Suppressor macrophage treated with lipopolysaccharide for 1 hour (primary cell): ENCODE measurements around the gene DYNLL1.
"Not testable (repeated sequence)": the region's sequence is repeated elsewhere in the genome, so short reads cannot be mapped to it uniquely, and the experiment has no call there.

Experiments used
- DNase-seq, 3 donors: peaks; one replicate each; pipeline ENCODE4 v3.0.0-alpha.2; 2020 to 2022

Gene DYNLL1

GRCh38 chr12:120475643-120476042, 20.3 kb upstream of the DYNLL1 start:
- DNase-seq = no peak

DNA sequence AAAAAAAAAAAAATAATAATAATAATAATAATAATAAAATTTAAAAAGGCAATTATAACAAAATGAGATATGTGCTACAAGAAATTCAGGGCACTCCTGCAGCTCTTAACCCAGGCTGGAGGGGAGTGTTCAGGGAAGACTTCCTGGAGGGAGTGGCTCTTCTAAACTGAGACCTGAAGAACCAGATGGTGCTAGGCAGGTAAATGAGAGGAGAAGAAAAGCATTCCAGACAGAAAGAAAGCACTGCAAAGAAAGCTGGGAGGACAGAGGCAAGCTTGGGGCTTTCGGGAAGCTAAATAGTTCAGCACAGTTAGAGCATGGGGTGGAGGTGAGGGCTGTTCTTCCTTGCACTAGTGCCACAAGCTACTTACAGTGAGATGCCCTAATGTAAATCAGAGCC, 16.5 kb upstream of the DYNLL1 start:
- no peak for DNase-seq

- DNase-seq = no peak
Observed at GRCh38 chr12:120480211-120480610, 15.7 kb upstream of the DYNLL1 start.

DNA sequence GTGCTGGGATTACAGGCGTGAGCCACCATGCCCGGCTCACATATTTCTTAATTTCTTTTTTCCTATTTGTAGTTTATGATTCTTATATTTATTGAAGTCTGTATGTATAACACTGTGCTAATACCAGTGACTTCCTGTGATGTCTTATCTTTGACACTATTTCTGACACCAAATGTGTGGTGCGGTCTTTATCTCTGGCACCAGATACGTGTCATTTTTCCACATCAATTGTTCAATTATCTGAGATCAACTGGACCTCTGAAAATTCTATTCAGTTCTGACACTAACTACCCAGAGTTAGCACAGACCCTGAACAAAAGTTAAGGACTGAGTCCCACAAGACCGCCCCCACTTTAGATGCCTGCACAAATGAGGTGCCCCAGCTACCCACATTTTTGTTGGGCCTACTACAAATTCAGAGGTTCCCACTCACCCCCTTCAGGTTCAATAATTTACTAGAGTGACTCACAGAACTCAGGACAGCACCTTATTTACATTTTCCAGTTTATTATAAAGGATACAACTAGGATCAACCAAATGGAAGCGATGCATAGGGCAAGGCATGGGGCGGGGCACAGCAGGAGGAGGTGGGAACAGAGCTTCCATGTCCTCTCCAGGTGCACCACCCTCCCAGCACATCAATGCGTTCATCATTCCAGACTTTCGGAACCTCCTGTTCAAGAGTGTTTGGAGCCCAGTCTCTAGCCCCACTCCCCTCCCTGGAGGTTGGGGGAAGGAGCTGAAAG, 14.7 kb upstream of the DYNLL1 start:
- DNase-seq = no peak

DNA sequence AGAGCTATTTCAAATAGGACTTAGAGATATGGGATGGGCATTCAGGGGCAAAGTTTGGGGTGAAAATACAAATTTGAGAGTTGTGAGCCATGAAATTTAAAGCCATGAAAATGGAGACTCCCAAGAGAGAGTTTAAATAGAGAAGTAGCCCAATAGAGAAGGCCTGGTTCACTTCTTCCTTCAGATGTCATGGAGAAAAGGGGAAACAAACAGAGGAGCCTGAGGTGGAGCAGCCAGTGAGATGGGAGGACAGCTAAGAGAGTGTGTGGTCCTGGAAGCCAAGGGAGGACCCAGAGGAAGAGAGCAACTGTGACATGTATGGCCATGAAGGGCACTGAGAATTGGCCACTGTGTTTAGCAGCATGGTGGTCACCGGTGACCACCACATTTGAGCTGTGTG, 12.3 kb upstream of the DYNLL1 start:
- DNase-seq = peak in 2 of 3 donors; percentile 27

GRCh38 chr12:120485961-120486881, 9.7 kb upstream of the DYNLL1 start:
- DNase-seq = no peak

- not testable (repeated sequence) for DNase-seq
Observed at GRCh38 chr12:120487552-120487951, 8.4 kb upstream of the DYNLL1 start.

DNA sequence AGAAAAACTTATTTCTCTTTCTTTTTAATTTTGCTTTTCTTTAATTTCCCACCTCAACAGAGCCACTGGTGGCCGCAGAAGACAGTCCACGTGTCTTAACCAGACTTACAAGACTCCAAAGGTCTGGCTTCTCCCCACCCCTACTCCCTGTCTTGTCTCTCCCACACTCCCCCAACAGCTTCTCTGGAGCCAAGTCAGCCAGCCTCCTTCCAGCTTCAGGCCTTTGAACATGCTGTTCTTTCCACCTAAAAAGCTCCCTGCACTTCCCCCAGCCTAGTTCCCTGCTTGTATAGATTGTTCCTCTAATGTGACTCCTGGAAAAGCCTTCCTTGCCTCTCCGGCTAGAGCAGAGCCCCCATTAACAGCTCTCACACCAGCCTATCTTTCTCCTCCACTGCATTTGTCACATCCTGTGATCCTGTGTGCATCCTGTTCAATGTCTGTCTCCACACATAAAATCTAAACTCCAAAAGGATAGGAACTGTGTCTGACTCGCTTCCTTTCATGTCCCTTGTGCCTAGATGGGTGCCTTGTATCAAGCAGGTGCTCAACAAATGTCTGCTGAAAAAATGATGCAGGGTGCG, 7.8 kb upstream of the DYNLL1 start:
- no peak for DNase-seq

DNA sequence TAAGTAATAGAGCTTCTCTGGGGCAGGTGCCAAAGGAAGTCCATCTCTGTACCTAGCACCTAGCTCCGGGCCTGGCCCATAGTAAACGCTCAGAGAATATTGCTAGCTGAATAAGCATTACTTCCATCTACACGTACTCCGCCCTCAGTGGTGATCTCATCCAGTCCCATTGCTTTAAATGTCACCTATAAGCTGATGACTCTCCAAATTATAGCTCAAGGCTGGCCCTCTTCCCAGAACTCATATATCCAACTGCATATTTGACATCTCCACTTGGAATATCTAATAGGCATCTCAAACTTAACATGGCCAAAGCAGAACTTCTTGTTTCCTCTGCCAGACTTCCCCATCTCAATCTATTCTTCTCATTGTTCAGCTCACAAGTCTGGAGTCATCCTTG, 6.9 kb upstream of the DYNLL1 start:
- no peak for DNase-seq

DNA sequence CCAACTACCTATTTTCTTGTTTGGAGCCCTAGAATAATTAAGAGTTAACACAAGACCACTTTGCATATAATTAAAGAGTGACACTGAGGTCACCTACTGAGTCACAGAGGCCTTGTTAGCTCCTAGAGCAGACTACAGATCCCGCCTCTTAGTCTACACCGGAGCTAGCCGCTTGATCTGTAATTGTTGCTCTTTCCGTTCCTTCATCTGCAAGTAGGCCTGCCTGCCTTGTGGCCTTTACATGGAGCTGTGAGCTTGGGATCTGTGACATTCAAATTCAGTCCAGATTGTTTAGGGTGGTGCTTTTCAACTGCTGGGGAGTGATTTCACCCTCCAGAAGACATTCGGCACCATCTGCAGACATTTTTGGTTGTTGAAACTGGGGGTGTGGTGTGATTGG, 5.6 kb upstream of the DYNLL1 start:
- no peak for DNase-seq

DNA sequence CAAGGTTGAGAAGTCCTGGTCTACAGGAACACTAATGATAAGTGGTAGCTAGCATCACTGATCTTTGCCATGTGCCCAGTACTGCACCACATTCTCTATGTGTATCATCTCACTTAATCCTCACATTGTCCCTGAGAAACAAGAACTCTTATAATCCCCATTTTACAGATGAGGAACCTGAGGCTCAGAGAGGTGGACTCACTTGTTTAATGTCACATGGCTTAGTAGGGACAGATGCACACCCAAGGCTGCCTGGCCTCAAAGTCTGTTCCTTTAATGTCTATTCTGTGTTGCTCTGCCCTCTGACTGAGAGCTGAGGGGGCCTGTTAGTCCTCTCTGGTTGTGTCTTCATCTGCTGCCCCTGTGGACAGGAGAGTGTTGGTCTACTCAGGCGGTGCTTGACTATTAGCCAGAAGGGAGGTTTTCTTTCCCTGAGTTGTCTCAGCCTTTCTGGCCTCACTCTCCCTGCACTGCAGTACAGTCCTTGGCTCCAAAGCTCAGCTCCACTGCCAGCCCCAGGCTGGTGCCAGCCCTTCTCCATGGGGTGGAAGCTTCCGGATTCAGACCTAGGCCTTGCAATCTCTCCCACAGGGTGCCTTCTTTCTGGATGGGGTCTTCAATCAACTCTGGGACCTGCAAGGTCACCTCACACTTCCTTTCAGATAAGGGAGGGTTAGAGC, 4.9 kb upstream of the DYNLL1 start:
- DNase-seq = no peak

GRCh38 chr12:120495186-120495730, 655 bp upstream of the DYNLL1 start:
- no peak for DNase-seq

GRCh38 chr12:120496413-120497340, 764 bp downstream of the DYNLL1 start:
- peak; percentile 76 to 86 (median 80) for DNase-seq

GRCh38 chr12:120497524-120498150, 1.7 kb downstream of the DYNLL1 start:
- DNase-seq = no peak

DNA sequence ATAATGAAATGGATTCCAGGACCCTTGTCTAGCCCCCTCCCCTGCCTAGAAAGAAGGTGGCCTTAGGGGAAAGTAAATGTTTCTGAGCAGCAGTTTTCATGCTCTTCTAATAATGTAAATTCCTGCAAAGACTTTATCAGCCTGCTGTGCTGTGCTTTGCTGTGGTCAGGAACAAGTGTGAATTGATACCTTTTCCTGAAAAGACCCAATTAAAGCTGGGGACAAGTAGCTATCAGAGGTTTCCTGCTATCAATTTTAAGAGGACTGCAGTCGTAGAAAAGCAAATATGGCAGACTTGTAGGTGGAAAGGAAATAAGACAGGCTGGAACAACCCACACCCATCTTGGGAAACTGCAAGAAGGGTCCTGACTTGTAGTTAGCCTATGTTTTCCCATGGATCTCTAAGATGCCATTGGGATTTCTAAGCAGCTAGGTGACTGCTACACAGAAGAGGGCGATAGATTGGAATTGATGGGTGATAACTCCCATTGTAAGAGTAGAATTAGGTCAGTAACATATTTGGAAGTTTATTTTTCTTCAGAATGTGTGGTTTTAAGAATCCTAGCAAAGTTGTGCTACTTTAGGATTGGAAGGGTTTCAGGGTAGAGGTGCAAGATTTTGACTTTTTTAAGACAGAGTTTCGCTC, 3.1 kb downstream of the DYNLL1 start:
- no peak for DNase-seq

GRCh38 chr12:120500581-120500980, 4.7 kb downstream of the DYNLL1 start:
- DNase-seq = no peak

DNA sequence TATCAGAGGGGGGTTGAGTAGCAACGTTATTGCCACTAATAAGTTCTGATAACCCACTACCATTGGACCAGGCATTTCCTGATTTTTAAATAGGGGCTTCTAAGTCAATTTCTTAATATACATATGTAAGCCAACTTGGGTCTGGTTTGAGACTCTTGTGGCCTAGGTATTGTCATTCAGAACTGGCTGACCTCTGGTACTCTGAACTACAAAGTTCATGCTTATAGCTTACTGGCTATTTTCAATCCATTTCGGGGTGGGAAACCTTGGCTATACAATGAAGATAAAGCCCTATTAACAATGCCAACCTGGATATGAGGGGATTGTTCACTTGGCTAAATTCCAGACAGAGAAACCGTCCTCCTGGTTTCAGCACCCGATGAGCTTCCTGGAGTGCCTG, 8.7 kb downstream of the DYNLL1 start:
- no peak for DNase-seq

DNA sequence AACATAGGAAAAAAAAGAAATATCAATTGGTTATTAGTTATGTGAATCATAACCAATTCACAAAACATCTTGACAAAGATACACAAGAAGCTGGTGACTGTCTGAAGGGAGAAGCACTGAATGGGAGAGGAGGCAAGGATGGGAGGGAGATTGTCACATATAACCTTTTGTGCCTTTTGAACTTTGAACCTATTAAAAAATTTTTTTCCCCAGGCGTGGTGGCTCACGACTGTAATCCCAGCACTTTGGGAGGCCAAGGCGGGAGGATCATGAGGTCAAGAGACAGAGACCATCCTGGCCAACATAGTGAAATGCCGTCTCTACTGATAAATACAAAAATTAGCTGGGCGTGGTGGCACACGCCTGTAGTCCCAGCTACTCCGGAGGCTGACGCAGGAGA, 12.6 kb downstream of the DYNLL1 start:
- DNase-seq = no peak

DNA sequence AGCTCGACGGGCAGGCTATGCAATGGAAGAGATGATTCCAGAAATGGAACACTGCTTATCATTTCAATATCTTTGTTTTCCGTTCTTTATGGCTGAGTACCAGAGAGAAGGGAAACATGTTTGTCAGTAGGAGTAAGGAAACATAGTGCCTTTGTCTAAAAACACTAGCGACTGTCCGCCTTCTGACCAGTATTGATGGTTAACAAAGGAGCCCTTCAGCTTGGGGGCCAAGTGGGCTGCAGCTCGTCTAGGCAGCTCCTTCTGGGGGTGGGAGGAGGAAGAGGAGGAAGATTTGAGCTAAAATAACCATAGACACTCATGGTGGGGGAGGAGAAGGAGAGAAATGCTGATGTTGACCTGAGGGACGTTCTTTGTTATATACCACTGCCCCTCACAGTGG, 18.1 kb downstream of the DYNLL1 start:
- DNase-seq = no peak

- DNase-seq = no peak
Observed at GRCh38 chr12:120515496-120515895, 19.6 kb downstream of the DYNLL1 start.

GRCh38 chr12:120519324-120519723, 23.4 kb downstream of the DYNLL1 start:
- not testable (repeated sequence) for DNase-seq
